Fibroblast of the aortic adventitia (primary cell): ENCODE data around the gene SPRED1. TPM values are rescaled to one million over a fixed set of nuclear protein-coding genes. Genes with fewer than 3 reads are reported as not detected.

Experiments used
- DNase-seq: peaks from one replicate; pipeline ENCODE4 v3.0.0-alpha.2; 2010; ENCODE audit warnings: low read depth
- H3K4me3 ChIP-seq: 2 replicates; pipeline ENCODE4 v1.5.1; 2011; ENCODE audit warnings: low read depth, mild to moderate bottlenecking, control low read depth, low read length, moderate library complexity
- CTCF ChIP-seq: IDR thresholded peaks from 2 replicates; pipeline ENCODE4 v1.5.1; 2011; ENCODE audit warnings: mild to moderate bottlenecking, low read length, control low read depth, inconsistent platforms; ENCODE audit not compliant: insufficient read depth
- total RNA-seq: library from RNA; depleted of rRNA; stranded (reverse); fragments of >200 nt; gene quantifications from 2 replicates; pipeline ENCODE4 v1.2.3, GENCODE V29; 2012; ENCODE audit warnings: low replicate concordance

Gene SPRED1
- total RNA-seq, 1 donor = 55.1 TPM

DNA sequence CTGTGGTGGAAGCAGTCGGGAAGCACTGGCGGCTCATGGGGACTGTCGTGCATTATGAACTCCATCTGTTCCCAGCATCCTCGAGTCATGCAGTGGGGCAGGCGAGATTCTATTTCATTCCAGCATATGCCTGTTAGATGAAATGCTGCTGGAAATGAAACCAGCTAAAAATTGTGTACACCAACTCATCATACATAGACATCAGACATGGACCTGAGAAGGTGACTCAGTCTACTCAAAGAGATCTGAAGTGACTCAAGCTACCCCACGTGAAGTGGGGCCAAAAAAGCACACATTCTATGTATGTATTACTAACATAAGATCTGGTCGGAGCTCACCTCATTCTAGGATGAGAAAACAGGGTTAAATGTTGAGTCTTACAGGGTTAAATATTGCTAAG lies 153.8 kb downstream of the SPRED1 start:
- no peak for DNase-seq
- no peak for TF ChIP-seq CTCF
- H3K4me3 ChIP-seq = no peak overlapping the region

Other genes starting within 250 kb of the SPRED1 start
- gene FAM98B, start 201.3 kb downstream of the SPRED1 start, total RNA-seq = 6.5 and 8.9 TPM in 2 replicates